ENCODE results near the gene ANKRD13A.

DNA sequence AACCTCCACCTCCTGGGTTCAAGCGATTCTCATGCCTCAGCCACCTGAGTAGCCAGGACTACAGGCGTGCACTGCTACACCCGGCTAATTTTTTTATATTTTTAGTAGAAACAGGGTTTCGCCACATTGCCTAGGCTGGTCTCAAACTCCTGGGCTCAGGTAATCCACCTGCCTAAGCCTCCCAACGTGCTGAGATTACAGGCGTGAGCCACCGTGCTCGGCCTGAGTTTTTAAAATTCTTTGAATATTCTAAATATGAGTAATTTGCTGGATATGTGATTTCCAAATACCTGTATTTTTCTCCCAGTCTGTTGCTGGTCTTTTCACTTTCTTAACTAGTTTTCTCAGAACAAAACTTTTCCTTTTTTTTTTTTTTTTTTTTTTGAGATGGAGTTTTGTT is 30.4 kb upstream of the ANKRD13A start:
- TF ChIP-seq, protein P1, sequence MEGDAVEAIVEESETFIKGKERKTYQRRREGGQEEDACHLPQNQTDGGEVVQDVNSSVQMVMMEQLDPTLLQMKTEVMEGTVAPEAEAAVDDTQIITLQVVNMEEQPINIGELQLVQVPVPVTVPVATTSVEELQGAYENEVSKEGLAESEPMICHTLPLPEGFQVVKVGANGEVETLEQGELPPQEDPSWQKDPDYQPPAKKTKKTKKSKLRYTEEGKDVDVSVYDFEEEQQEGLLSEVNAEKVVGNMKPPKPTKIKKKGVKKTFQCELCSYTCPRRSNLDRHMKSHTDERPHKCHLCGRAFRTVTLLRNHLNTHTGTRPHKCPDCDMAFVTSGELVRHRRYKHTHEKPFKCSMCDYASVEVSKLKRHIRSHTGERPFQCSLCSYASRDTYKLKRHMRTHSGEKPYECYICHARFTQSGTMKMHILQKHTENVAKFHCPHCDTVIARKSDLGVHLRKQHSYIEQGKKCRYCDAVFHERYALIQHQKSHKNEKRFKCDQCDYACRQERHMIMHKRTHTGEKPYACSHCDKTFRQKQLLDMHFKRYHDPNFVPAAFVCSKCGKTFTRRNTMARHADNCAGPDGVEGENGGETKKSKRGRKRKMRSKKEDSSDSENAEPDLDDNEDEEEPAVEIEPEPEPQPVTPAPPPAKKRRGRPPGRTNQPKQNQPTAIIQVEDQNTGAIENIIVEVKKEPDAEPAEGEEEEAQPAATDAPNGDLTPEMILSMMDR (IDR thresholded peaks at IDR 0.05), result no peak
- TF ChIP-seq POLR2A (IDR thresholded peaks at IDR 0.05), result no peak
